HG02610 (cell line): Measurements from ENCODE around the gene KIF23.

Source experiments
- ATAC-seq: cut with Tn5 transposase; IDR thresholded peaks from one replicate; pipeline ENCODE4 v1.9.1; 2021; ENCODE audit warnings: mild to moderate bottlenecking, moderate library complexity; ENCODE audit not compliant: unreplicated experiment

The KIF23 gene

DNA sequence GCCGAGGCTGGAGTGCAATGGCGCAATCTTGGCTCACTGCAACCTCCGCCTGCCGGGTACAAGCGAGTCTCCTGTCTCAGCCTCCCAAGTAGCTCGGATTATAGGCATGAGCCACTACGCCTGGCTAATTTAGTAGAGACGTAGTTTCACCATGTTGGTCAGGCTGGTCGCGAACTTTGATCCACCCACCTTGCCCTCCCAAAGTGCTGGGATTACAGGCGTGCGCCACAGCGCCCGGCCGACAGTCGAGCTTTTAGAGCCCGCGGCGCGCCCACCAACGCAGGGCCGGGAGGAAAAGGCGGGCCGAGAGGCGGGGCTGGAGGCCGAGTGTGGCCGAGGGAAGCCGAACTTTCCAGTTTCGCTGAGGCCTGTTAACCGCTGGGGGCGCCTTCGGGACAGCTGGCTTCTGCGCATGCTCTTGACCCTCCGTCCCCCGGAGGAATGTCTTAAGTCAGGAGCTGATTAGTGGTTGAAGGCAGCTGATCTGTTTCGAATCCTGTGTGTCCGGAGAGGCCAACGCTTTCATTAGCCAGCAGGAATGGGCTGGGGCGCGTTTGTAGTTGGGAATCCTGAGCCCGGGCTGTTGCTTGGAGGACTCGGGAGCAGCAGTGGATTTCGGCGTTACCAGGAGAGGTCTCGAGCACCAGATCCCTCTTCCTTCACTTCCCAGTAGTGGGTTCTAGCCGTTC lies 48.5 kb downstream of the KIF23 start:
- peak; percentile 92 for ATAC-seq

DNA sequence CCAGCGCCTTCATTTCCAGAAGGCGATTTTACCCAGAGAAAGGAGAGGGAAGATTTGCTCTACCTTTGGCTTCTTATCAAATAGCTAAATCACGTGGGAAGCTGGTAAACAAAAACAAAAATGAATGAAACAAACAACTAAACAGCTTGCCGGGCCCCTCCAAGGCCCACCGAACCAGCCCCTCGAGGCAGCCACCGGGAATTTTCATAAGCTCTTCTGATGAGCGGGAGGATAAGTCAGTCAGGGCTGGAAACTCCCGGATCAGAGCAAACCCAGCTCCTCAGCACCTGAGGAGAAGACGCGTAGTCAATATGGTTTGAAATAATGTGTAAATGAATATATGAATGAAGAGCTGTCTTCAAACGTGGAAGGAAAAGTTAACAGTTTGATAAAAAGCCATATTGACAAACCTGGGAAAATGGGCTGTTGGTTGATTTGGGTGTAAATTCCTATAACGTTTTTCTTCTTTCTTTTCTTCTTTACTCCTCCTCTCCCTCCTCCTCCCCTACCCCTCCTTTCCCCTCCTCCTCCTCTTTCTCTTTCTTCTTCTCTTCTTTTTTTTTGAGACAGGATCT lies 49.1 kb downstream of the KIF23 start:
- no peak for ATAC-seq

DNA sequence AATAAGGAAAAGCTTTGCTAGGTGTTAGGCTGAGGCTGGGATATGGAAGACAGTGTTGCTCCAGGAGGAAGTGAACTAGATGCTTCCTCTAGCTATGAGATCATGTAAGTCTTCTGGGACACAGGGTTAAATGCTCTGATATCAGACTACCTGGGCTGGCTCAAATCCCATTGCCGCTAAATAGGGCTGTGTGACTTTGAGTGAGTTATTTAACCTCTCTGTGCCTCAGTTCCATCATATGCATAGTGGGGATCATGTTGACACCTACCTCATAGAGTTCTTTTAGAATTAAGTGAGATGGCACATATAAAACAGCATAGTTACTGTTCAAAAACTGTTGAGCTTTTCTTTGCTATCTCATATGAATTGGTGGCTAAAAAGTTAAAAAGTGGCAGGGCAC lies 51.1 kb downstream of the KIF23 start:
- no peak for ATAC-seq

DNA sequence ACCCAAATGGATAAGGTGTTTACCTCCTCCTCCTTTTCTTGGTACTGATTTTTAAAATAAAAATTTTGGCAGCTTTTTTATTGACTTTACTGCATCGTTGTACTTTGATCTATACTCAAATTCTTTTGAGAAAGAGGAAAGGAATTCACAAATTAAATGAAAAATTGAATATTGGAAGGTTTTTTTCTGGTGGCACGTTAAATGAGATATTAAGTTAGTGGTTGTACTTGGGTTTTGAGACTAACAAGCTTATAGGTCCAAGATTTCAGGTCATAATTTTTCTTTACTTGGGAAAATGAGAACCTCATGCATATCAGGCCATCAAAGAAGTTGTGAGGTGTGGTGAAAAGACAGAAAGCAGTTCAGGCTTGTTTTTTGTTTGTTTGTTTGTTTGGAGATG lies 52.6 kb downstream of the KIF23 start:
- no peak for ATAC-seq

DNA sequence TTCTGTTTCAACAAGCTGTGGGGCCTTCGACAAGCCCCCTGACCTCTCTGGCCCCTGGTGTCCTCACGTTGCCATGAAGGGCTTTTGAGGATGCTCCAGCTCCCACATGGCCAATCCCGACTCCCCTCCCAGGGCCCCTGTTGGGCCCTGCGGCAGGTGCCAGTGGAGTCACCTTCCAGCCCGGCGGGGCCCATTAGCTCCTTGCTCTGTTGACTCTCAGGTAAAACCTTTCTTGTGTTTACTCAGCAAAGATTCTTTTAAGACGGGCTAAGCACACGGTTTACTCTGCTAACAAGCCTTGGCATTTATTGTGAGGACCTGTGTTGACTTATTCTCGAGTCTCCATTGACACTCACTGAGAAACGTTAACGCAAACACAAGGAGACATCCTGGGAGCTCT lies 53.5 kb downstream of the KIF23 start:
- ATAC-seq: no peak

DNA sequence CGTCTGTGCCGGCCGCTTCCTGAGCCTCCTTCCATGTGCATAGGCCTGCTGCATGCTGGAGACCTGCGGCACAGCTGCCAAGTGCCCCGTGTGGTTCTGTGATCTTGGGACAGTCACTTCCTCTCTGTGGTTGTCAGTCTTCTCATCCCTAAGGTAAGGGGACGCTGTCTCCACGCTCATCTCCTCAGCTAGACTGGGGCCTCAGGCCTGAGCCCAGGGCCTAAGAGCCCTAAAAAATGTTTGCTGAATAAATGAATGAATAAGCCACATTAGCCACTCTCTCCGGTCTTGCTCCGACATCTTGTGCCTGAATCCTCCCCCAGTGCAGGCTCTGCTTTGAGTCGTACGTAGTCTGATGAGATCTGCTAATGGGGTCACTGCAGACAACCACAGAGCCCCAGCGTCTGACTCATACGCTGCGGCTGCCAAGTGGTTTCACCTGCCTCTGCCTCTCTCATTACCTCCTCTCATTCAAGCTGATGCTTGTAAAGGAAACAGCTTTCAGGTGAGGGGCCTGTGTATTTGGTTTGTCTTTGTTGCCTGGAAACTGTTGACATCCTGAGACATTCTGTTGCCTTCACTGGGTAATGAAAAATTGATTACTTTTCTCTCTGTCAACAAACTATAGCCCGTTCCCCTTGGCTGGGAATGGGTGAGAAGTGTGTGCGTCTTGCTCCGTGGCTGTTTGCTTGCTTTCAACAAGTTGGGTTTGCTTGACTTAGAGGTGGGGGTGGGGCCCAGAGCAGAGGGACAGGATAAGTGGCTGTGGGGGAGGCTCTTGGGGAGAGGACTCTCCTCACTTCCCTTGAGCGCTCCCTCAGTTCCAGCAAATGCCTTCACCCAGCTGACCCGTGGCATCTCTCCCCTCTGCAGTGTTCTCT lies 54.3 kb downstream of the KIF23 start:
- ATAC-seq: no peak

DNA sequence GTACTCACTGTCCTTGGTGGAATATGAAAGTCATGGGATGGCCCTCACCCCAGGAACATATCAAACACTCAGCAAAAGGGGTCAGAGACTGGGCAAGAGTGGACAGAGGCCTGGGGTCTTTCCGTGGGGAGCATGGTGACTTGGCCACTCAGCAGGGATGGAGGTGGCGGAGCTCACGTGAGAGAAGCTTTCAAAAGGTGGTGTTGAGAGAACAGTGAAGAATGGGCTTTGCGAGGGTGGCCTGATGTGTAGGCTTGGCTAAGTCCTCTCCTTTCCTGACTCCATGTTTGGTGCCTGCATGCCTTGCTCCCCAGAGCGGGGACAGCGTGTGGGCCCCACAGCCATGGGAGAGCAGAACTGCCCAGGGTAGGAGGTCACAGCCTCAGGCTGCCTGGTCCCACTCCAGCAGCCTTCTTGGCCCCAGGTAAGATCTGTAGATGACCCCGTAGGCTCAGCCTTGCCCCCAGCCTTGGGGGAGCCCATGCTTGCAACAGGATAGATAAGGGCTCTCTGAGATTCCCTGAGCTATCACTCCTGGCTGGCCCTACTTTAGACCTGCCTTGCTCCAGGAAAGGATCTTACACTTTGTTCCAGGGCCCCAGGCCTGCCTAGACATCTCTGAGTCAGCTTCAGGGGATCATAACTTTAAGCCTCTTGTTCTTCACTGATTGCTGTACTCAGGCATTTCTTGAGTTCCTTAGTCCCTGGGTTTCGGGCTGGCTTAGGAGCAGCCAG lies 55.5 kb downstream of the KIF23 start:
- no peak for ATAC-seq

DNA sequence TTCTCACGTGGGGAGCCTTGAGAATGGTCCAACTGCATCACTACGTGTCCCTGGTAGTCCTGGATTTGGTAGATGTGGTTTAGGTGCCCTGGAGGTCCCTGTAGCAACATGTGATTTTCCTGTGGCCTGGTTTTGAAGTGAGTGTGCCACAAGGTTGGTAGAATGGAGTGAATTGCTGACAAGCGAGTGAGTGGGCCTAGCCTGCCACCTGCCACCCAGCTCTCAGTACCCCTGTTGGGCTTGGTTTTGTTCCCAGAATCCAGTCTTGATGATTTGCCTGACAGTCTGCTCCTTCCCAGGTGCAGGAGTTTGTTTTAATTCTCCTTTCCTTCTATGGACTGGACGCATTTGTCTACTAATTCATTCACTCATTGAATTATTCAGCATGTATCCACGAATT lies 57.9 kb downstream of the KIF23 start:
- no peak for ATAC-seq

DNA sequence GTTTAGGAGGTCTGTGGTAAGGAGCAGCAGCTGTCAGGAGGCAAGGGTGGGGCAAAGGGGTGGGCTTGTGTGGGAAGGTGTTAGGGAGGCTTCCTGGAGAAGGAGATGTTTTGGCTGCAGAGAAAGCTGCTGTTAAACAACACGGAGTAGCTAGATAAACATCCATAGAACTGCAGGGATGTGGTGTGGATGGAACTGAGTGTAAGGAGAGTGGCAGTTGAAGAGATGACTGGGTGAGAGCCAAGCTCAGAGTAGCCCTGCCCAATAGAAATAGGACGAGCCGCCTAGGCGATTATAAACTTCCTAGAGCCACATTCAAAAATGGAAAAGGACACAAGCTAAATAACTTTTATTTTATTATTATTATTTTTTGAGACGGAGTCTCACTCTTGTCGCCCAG lies 58.4 kb downstream of the KIF23 start:
- no peak for ATAC-seq

DNA sequence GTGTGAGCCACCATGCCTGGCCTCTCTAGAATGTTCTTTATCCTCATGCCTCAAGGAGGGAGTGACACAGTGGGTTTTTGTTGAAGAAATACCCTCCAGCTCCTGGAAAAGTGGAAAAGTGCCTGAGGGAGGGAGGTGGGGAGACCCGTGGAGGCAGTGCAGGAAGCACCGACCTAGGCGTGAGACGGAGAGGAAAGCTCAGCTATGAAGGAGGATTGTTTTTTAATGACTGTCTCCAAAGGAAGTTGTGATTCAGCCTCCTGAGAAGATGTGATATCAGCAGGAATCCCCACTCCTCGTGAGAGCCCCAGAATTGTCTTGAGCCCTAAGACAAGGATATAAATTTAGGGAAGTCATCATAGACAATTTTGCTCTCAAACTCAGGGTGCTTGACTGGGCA lies 60.1 kb downstream of the KIF23 start:
- ATAC-seq: no peak

DNA sequence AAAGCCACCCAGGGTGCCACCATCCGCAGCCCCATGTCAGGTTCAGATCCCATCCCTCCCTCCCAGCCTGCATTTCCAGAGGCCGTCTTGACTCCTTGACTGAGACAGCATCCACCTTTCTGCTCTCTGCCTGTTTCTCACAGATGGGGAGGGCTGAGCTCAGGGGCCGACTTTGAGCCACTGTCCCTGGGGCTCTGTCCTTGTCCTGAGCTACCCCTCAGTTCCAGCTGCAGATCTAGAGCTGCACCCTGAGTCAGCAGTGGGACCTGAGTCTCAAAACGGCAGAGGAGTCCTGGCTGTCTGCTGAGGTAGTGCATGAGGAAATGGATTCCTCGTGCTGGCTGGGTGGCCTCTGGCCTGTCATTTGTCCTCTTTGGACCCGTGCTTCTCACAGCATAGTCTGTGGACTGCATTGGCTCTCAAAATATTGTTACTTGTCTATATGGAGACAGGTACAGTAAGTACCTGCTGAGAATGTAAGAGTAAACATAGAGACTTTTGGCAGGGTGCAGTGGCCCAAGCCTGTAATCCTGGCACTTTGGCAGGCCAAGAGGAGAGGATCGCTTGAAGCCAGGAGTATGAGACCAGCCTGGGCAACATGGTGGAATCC lies 60.8 kb downstream of the KIF23 start:
- ATAC-seq: no peak

DNA sequence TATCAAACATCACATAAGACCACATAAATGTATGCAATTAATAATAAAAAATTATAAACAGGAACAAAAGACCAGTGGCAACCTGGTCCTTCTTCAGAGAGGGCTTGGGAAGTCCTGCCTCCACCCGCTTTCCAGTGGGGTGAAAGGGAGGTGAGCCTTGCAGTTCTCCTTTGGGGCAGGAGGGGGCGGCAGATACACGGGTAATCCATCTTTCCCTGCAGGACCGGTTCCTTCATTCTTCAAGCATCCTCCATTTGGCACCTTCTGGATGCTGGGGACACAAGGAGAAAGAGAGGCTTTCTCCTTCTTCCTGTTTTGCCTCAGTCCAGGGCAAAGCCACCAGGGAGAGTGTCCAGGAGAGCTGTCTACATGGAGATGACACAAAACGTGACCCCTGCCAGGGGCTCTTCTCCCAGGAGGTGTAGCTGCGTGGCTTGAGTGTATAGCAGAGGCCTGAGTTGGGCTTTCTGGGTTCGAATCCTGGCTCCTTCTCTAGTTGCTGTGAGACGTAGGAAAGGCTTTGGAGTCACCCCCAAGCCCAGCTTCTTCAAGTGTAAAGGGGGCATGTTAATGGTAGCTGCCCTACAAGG lies 61.7 kb downstream of the KIF23 start:
- ATAC-seq: no peak

DNA sequence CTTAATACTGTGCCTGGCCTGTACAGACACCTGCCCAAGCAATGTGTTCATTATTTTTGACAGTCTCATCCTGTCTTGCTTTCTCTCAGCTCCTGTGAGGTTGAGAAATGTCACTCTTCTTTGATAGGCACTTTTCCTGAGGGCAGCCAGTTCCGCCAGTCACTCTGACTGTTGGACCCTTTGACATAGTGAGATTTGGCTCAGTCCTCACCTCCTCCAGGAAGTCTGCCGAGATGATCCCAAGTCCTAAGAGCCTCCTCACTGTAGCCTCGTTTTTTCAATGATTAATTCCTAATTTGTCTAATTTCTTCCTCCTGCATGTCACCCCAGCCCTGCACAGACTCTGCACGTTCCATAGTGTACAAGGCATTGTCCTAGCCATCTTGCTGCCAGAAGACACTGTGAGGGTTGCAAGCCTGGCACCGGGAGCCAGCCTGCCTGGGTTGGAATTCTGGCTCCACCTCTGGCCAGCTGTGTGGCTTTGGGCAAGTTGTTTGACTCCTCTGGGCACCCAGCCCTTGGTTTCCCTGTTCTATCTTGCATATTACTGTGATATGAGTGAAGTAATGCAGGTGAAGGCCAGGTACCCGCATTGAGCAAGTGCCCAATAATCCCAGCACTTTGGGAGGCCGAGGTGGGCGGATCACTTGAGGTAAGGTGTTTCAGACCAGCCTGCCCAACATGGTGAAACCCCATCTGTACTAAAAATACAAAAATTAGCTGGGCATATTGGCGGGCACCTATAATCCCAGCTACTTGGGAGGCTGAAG lies 62.7 kb downstream of the KIF23 start:
- no peak for ATAC-seq

DNA sequence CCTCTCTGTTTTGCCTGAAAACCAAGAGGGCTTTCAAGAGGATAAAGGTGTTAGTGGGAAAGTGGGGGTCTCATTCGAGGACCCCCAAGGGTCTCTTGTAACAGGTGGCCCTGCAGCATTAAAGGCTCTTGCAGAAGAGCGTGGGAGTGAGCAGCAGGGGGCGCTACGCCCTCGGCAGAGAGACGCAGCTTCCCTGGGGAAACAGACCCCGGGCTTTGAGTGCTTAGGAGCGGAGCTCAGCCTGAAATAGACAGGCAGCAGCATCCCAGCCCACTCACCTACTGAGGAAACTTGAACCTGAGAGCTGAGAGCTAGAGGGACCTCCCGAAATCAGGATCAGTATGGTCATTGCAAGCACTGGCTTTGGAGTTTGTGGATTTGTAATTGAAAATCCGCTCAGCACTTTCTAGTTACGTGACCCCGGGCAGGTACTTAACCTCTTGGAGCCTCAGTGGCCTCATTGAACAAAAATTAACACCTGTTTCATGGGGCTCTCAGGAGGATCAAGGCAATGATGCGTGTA lies 64.2 kb downstream of the KIF23 start:
- ATAC-seq: no peak

DNA sequence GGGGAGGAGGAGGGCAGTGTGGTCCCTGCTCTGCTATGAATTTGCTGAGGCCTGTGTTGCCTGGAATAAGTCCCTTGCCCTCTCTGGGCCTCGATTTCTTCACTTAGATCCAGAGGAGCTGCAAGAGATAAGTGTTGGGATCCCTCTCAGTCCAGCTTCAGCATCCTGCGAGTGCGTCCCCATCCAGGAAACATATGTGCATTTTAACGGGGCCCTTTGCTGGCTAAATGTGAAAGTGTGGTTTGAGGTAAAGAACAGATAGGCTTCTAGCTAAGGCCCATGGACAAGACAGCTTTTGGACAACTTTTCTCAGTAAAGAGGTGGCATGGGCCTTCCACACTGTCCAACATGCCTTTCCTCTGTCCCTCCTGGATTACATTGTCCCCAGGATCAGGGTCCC lies 64.9 kb downstream of the KIF23 start:
- ATAC-seq: no peak

DNA sequence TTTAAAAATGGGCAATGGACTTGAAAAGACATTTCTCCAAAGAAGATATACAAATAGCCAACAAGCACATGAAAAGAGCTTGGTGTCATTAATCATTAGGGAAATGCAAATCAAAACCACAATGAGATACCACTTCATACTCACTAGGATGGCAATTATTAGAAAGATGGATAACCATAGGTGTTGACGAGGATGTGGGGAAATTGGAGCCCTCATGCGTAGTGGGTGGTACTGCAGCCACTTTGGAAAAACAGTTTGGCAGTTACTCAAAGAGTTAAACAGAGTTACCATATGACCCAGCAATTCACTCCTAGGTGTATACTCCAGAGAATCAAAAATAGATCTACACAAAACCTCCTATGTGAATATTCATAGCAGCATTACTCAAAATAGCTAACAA lies 65.8 kb downstream of the KIF23 start:
- no peak for ATAC-seq

DNA sequence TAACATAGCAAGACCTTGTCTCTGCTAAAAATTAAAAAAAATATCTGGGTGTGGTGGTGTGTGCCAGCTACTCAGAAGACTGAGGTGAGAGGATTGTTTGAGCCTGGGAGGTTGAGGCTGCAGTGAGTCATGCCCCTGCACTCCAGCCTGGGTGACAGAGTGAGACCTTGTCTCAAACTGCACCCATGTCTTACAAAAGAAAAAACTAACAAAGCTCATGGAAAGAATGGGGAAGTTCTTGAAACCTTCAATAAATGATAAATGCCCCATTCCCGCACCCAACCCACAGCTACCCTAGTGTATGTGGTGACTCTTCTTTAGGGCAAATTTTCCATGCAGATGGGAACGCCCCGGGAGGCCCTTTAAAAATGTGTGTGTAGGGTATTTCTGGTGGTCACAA lies 66.8 kb downstream of the KIF23 start:
- no peak for ATAC-seq

DNA sequence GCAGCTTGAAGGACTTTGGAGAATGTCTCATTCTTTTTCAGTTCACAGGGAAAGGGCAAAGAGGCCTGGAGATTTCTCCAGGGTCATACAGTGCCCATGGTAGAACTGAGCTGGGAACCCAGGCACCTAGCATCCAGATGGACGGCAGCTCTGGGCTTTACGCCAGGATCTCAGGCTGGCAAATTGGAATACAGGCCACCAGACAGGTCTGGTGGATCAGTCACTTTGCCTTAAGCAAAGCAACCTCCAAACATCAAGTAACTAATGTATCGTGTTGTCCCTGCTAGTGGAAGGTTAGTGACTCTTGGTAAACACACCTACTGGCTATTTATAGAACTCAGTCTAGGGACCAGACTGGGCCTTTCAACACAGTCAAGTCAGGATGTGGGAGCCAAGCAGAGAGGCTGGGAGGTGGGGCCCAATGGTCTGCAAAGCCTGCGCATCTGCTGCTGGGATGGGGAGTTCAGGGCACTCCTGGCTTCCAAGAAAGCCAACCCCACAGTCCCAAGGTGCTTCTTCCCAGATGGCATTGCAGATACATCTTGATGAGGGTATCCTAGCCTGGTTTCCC lies 68.6 kb downstream of the KIF23 start:
- no peak for ATAC-seq

DNA sequence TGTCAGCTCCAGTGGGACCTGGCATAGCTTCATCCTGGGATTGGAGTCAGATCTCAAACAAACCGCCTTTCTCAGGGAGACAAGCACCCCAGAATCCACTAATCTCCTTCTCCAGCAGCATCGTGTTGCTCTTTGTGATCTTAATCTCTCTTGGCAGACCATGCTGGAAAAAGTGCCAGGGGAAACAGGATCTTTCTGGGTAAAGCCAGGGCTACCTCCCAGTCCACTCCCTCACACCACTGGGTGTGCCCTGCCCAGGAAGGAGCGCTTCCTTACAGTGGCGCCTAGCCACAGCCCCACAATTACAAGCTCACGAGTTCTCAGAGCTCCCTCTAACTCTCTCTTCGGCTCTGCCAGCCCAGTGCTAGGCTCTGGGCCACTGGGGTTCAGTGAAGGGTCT lies 70.7 kb downstream of the KIF23 start:
- no peak for ATAC-seq
